Central memory CD4-positive, alpha-beta T cell (primary cell): ENCODE results near the gene PRF1.
"Not testable (repeated sequence)": the region's sequence is repeated elsewhere in the genome, so short reads cannot be mapped to it uniquely, and the experiment has no call there.

Experiments
- DNase-seq: peaks from one replicate; pipeline ENCODE4 v3.0.0; 2022

PRF1 gene

GRCh38 chr10:70617798-70618568 is 15.4 kb upstream of the PRF1 start:
- DNase-seq: no peak

GRCh38 chr10:70616761-70617160 is 14.2 kb upstream of the PRF1 start:
- no peak for DNase-seq

DNA sequence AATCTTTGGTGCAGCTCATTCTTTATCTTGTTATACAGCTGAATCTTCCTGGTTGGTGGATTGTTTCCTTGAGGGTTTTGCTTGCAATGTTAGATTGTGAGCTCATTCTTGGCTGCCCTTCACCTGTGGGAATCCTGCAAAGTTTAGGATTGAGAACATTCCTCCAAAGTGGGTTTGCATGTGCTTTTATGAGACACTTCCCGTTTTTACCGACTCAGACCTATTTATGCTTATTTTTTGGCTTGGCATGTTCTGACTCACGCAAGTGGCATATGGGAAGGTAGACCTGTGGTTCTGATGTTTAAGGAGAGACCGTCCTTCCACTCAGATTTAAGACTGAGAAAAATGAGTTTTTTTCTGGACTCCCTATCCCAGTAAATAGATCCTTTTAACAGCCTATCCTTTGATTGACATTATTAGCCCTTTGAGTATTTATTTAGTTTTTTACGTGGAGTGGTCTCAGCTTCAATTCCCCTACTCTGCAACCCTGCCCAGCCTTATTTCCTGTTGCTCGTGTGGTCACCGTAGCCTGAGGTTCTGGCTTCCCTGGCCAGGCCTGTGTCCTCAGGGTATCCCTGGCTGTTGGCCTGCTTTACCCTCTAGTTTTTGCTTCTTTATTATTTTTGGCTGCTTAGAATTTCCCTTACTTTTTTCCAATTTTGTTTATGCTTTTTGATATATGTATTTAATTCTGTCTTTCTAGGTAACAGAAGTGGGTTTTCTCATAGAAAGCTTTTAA is 13.4 kb upstream of the PRF1 start:
- no peak for DNase-seq

DNA sequence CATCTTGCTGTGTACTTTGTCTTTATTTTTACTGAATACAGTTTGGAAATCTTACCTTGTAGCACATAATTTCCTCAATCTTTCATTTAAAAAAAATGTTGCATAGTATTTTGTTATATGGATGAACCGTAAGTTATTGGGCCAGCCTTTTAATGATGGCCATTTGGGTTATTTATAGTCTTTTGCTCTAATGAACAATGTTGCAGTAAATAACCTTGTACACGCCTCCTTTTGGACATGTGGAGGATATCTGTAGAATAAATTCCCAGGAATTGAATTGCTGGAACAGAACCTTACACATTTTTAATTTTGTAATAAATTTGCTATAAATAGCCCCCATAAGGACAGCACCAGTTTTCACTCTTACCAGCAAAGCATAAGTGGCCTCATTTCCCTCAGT is 12.7 kb upstream of the PRF1 start:
- no peak for DNase-seq

GRCh38 chr10:70614364-70614763 is 11.8 kb upstream of the PRF1 start:
- not testable (repeated sequence) for DNase-seq

- no peak for DNase-seq
These were observed 11.4 kb upstream of the PRF1 start for GRCh38 chr10:70613941-70614340.

GRCh38 chr10:70607936-70608335 is 5.4 kb upstream of the PRF1 start:
- no peak for DNase-seq

- DNase-seq: no peak
These were observed 2.6 kb upstream of the PRF1 start for GRCh38 chr10:70605161-70605560.

- no peak for DNase-seq
These were observed 1.6 kb upstream of the PRF1 start for GRCh38 chr10:70604106-70604505.

- DNase-seq: no peak
These were observed 884 bp upstream of the PRF1 start for GRCh38 chr10:70603449-70603801.

DNA sequence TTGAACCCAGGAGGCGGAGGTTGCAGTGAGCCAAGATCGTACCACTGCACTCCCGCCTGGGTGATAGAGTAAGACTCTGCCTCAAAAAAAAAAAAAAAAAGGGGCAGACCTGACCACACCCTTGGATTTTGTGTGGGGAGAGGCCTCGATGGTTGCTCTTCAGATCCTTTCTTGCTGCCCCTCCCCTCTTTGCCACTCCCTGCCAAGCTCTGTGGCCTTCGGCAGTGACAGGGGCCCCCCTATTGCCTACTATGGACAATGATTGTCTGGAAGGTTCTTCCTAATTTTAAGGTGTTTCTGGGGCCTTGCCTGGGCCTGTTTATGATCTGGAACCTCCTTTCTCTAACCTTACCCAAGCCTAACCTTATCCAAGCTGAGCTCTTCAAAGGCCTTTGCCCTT is 795 bp downstream of the PRF1 start:
- DNase-seq: no peak

DNA sequence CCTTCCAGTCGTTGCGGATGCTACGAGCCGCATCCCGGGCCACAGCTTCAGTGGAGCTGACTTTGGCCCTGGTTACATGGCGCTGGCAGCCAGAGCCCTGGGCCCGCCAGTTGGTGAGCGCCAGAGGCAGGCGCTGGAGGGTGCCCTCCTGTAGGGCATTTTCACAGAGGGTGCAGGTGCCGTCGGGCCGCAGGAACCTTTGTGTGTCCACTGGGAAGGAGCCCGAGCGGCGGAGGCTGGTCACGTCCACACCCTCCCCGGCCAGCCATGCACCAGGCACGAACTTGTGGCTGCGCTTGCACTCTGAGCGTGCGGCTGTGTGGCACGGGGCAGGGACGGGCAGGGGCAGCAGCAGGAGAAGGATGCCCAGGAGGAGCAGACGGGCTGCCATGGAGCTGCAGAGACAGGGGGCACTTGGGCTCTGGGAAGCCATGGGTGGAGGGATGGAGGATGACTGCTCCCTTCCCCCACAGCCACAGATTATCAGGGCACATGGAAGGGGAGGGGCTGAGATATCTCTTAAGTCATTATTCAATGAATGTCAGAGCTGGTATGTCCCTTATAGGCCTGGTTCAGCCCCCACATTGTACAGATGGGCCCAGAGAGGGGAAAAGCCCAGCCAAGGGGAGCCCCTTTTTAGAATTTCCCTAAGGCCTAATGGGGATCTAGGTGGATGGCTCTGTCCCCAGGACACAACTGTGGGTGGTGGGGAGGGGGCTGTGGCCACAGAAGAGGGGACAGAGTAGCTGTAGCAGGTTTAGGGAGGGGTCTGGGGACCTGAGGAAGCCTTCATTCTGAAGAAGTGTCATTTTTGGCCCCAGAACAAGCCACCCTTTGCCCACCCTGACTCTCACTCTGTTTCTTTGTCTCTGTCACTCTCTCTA is 1.8 kb downstream of the PRF1 start:
- DNase-seq: no peak

- no peak for DNase-seq
These were observed 2.8 kb downstream of the PRF1 start for GRCh38 chr10:70599791-70600190.

- no peak for DNase-seq
These were observed 3.2 kb downstream of the PRF1 start for GRCh38 chr10:70599319-70599718.

- no peak for DNase-seq
These were observed 3.7 kb downstream of the PRF1 start for GRCh38 chr10:70598857-70599295.

- DNase-seq: no peak
These were observed 4.4 kb downstream of the PRF1 start for GRCh38 chr10:70597856-70598815.

- no peak for DNase-seq
These were observed 5.4 kb downstream of the PRF1 start for GRCh38 chr10:70596860-70597809.

GRCh38 chr10:70596110-70596798 is 6.3 kb downstream of the PRF1 start:
- DNase-seq: no peak

DNA sequence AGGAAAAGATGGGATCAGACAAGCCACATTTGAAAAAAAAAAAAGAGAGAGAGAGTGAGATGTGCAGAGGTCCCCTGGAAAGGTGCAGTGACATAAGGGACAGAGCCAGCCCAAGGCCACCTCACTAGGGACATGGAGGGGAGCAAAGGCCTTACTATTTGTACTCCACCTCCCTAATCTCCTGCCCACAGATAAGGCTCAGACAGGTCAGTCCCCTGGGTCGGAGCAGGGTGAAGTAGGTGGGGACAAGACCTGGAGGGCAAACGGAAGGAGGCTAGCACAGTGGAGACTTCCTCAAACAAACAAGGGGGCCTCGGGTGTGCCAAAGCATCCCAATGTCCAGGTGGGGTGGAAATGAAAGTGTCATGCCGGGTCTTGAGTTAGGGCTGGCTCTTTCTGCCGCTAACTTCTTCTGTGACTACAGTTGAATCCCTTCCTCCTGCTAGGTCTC is 7.0 kb downstream of the PRF1 start:
- no peak for DNase-seq

DNA sequence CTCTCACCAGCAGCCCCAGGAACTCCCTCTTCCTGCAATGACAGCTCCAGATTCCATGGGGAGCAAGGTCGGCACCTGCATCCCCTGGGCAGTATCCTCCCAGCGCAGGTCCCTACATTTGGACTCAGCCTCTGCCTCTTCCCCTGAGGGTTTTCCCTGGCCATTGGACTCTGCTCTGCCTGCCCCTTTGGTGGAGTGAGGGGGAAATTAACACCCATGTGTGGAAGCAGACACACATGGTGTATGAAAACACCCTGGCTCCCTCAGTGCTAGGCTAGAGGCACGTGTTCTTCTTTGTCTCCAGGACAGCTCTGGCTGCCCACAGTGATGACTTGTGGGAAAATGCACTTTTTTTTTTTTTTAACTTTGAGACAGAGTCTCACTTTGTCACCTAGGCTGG is 8.4 kb downstream of the PRF1 start:
- no peak for DNase-seq
